GM12878 (cell line): ENCODE measurements around the gene HAO1. TPM values are rescaled to one million over a fixed set of nuclear protein-coding genes. Genes with fewer than 3 reads are reported as not detected.

Source experiments
- ATAC-seq: fragments of 200-7000 bp; cut with Tn5 transposase; 3 replicates; pipeline ENCODE4 v1.9.1; 2020; ENCODE audit warnings: mild to moderate bottlenecking, moderate library complexity
- BruUV-seq: library from RNA; stranded (reverse); fragments of 400-500 nt; replicated peaks from 2 replicates; lab custom pipeline; 2021; lab: Mats Ljungman, UMichigan
- CTCF ChIA-PET: fragments of 300-600 bp; sonication (Branson Sonifier 250); formaldehyde crosslinking; extraction: SDS; loops from one replicate; lab custom pipeline; 2021; ENCODE audit warnings: inconsistent platforms; lab: Yijun Ruan, JAX
- POLR2A ChIA-PET: fragments of 350-600 bp; formaldehyde crosslinking; extraction: SDS; loops from one replicate; lab custom pipeline; 2021; ENCODE audit warnings: inconsistent platforms; lab: Charles Lee
- RAD21 ChIA-PET: fragments of 300-600 bp; sonication (Branson Sonifier 250); formaldehyde crosslinking; loops from one replicate; lab custom pipeline; 2023; ENCODE audit warnings: antibody characterized with exemption; ENCODE audit not compliant: unreplicated experiment; lab: Charles Lee
- SMC1A ChIA-PET: fragments of 300-600 bp; sonication (Branson Sonifier 250); formaldehyde crosslinking; loops from one replicate; lab custom pipeline; 2023; ENCODE audit not compliant: unreplicated experiment, uncharacterized antibody; lab: Charles Lee
- DNase-seq: peaks from one replicate; pipeline ENCODE4 v3.0.0-alpha.2; 2011; ENCODE audit warnings: low read depth, low spot score
- FAIRE-seq: peaks from 3 replicates; lab custom pipeline; 2011; peaks lifted over from hg19 to GRCh38; lab: Jason Lieb, UNC
- H2AFZ ChIP-seq: 2 replicates; pipeline ENCODE4 v1.6.0; 2011; ENCODE audit warnings: low read depth, low read length, control low read depth; ENCODE audit not compliant: control insufficient read depth
- H3K27ac ChIP-seq: 2 replicates; pipeline ENCODE4 v1.5.1; 2011; ENCODE audit warnings: control low read depth; ENCODE audit not compliant: control insufficient read depth, insufficient read depth
- H3K27me3 ChIP-seq, 2 experiments: replicated peaks in 1 of 2; 2 replicates each; pipeline versions ENCODE4 v1.6.0 to v1.6.1; 2011; ENCODE audit warnings: low read length in 1 of 2; ENCODE audit not compliant: control insufficient read depth in 2 of 2, insufficient read depth in 2 of 2
- H3K36me3 ChIP-seq, 2 experiments: 2 replicates each; pipeline ENCODE4 v1.5.1; 2011; ENCODE audit warnings: low read length in 1 of 2; ENCODE audit not compliant: control insufficient read depth in 2 of 2, insufficient read depth in 2 of 2
- H3K4me1 ChIP-seq: 2 replicates; pipeline ENCODE4 v1.6.1; 2011; ENCODE audit warnings: mild to moderate bottlenecking, low read length, moderate library complexity, mixed read lengths; ENCODE audit not compliant: control insufficient read depth, insufficient read depth
- H3K4me2 ChIP-seq: 2 replicates; pipeline ENCODE4 v1.6.0; 2011; ENCODE audit warnings: control low read depth; ENCODE audit not compliant: control insufficient read depth, insufficient read depth
- H3K4me3 ChIP-seq: fragments of 200-600 bp; sonication (generic); 2 replicates; pipeline ENCODE4 v1.5.1; 2016
- H3K79me2 ChIP-seq: 2 replicates; pipeline ENCODE4 v1.6.0; 2011; ENCODE audit warnings: low read length; ENCODE audit not compliant: control insufficient read depth, insufficient read depth
- H3K9ac ChIP-seq: 2 replicates; pipeline ENCODE4 v1.8.0; 2011; ENCODE audit warnings: low read length, control low read depth, mixed read lengths; ENCODE audit not compliant: control insufficient read depth, insufficient read depth
- H3K9me3 ChIP-seq: replicated peaks from 3 replicates; pipeline ENCODE4 v1.5.1; 2011; ENCODE audit warnings: mild to moderate bottlenecking, low read length; ENCODE audit not compliant: control insufficient read depth, insufficient read depth
- H4K20me1 ChIP-seq: 2 replicates; pipeline ENCODE4 v1.6.0; 2011; ENCODE audit not compliant: control insufficient read depth, insufficient read depth
- CREM ChIP-seq: IDR thresholded peaks from 2 replicates; pipeline ENCODE4 v1.6.1; 2014; ENCODE audit warnings: antibody characterized with exemption, low read depth
- GATAD2B ChIP-seq: fragments of 450-650 bp; conservative IDR thresholded peaks from 2 replicates; pipeline ENCODE4 v1.6.1; 2017; ENCODE audit warnings: low read depth, mild to moderate bottlenecking, moderate library complexity
- IRF4 ChIP-seq: IDR thresholded peaks from 2 replicates; pipeline ENCODE4 v1.6.1; 2011; ENCODE audit warnings: low read depth, low read length
- IRF5 ChIP-seq: fragments of 450-650 bp; IDR thresholded peaks from 2 replicates; pipeline ENCODE4 v1.6.1; 2017; ENCODE audit warnings: borderline replicate concordance
- MLLT1 ChIP-seq: fragments of 450-650 bp; IDR thresholded peaks from 2 replicates; pipeline ENCODE4 v1.6.1; 2016; ENCODE audit warnings: mild to moderate bottlenecking
- NFYA ChIP-seq: IDR thresholded peaks from 2 replicates; pipeline ENCODE4 v1.6.1; 2011; ENCODE audit warnings: low read depth, mild to moderate bottlenecking, low read length, improper control_type of control experiment, borderline replicate concordance
- NFYB ChIP-seq: IDR thresholded peaks from 2 replicates; pipeline ENCODE4 v1.6.1; 2011; ENCODE audit warnings: low read depth, mild to moderate bottlenecking, low read length, improper control_type of control experiment, moderate library complexity; ENCODE audit not compliant: insufficient read depth
- PAX5 ChIP-seq: IDR thresholded peaks from 2 replicates; pipeline ENCODE4 v1.6.1; 2011; ENCODE audit warnings: low read depth, low read length, borderline replicate concordance
- PKNOX1 ChIP-seq: fragments of 450-650 bp; IDR thresholded peaks from 2 replicates; pipeline ENCODE4 v1.6.1; 2016; ENCODE audit warnings: mild to moderate bottlenecking
- TCF12 ChIP-seq: IDR thresholded peaks from 2 replicates; pipeline ENCODE4 v1.6.1; 2011; ENCODE audit warnings: low read depth, mild to moderate bottlenecking, low read length
- ZNF274 ChIP-seq: IDR thresholded peaks from one replicate; pipeline ENCODE4 v1.8.0; 2011; ENCODE audit not compliant: insufficient read length, insufficient read depth
- ZNF384 ChIP-seq: IDR thresholded peaks from 2 replicates; pipeline ENCODE4 v1.6.1; 2012; ENCODE audit warnings: low read depth, mild to moderate bottlenecking, low read length, improper control_type of control experiment, borderline replicate concordance
- WGBS: methylation state at CpG from one replicate; pipeline ENCODE4 v1.1.6; 2016; ENCODE audit warnings: low lambda C conversion rate; ENCODE audit not compliant: insufficient replicate concordance, insufficient coverage; ENCODE audit errors: missing lambda C conversion rate; 5-methylcytosine and 5-hydroxymethylcytosine counted together
- in situ Hi-C: fragments of 300-500 bp; cut with MboI; formaldehyde crosslinking; loops from 9 replicates; pipeline ENCODE4 v1.14.3; 2018; ENCODE audit warnings: mixed read lengths
- intact Hi-C: fragments of 100-400 bp; cut with micrococcal nuclease; formaldehyde crosslinking; loops from one replicate; pipeline ENCODE4 v1.14.2; 2022; ENCODE audit not compliant: unreplicated experiment
- polyA plus RNA-seq, 11 experiments: library from polyadenylated mRNA; depleted of rRNA in 4 of 11; unstranded in 6 of 11; stranded (reverse) in 5 of 11; fragments of >200 nt; fragmentation: Nextera tagmentation in 4 of 11; fragmentation: Illumina TruSeq in 1 of 11; extraction: Ambion mirVana in 4 of 11; extraction: Trizol in 1 of 11; gene quantifications; 1 replicate in 1 of 11; 2 replicates in 10 of 11; pipeline versions ENCODE4 v1.2.1 to v1.2.3, GENCODE V29; 2011 to 2016; ENCODE audit warnings: inconsistent platforms in 2 of 11, missing spikeins in 2 of 11, low read depth in 1 of 11
- total RNA-seq, 4 experiments: library from RNA; depleted of rRNA in 3 of 4; stranded (reverse); fragments of >200 nt in 3 of 4; fragmentation: Illumina TruSeq in 1 of 4; extraction: Trizol in 1 of 4; gene quantifications; 2 replicates each; pipeline versions ENCODE4 v1.2.1 to v1.2.3, GENCODE V29; 2013 to 2021
- TF ChIP-seq, protein P1 (sequence below): fragments of 450-650 bp; formaldehyde crosslinking; IDR thresholded peaks from 2 replicates; pipeline ENCODE4 v1.4.0; 2022; ENCODE audit warnings: mild to moderate bottlenecking, moderate library complexity

HAO1 gene
- total and polyA plus RNA-seq, 10 of the 15 experiments (the other 5 are each of a cell fraction or from before 2014, with no cell fraction given): 0.03 to 0.29 (median 0.05) TPM; not detected in 7

GRCh38 chr20:7939663-7940062 lies 595 bp downstream of the HAO1 start:
- no peak for FAIRE-seq
- H3K4me3 ChIP-seq: no peak overlapping the region
- BruUV-seq: no TSS peak
- ChIA-PET SMC1A (no interaction called here), RAD21 (interaction anchor here (6.2 kb wide), 1 partner anchor 782 kb away, joined by 66 read pairs; no protein-coding TSS in a partner anchor), CTCF (interaction anchor here (1.0 to 6.1 kb wide), 2 partner anchors 105 to 781 kb away, joined by 4 to 138 read pairs; no protein-coding TSS in a partner anchor), POLR2A (no interaction called here)
- no peak for ATAC-seq
- no peaks in the 10 kb centered on the region for H3K79me2 ChIP-seq
- H3K4me2 ChIP-seq: no peak overlapping the region
- DNase-seq: no peak
- no peak overlapping the region for H3K9ac ChIP-seq
- no peaks in the 10 kb centered on the region for H3K27me3 ChIP-seq
- H3K4me1 ChIP-seq: no peaks in the 10 kb centered on the region
- 45% methylated on average over 4 of the region's 4 CpGs for WGBS
- in situ Hi-C loops: loop anchor here (10.0 kb wide), 1 partner anchor 775 kb away; no protein-coding TSS in a partner anchor
- no peak overlapping the region for H3K27ac ChIP-seq
- H2AFZ ChIP-seq: no peak overlapping the region
- intact Hi-C loops: loop anchor here (5.0 to 10.0 kb wide), 2 partner anchors 103 to 445 kb away; no protein-coding TSS in a partner anchor
- no peaks in the 10 kb centered on the region for H3K9me3 ChIP-seq
- no peaks in the 10 kb centered on the region for H3K36me3 ChIP-seq
- no peaks in the 10 kb centered on the region for H4K20me1 ChIP-seq
- TF ChIP-seq IRF5: no peak
- TF ChIP-seq IRF4: no peak
- TF ChIP-seq PAX5: no peak
- TF ChIP-seq TCF12: no peak
- TF ChIP-seq PKNOX1: no peak
- no peak for TF ChIP-seq ZNF384
- TF ChIP-seq NFYB: no peak
- TF ChIP-seq GATAD2B: no peak
- no peak for TF ChIP-seq NFYA
- no peak for TF ChIP-seq CREM
- TF ChIP-seq, protein P1, sequence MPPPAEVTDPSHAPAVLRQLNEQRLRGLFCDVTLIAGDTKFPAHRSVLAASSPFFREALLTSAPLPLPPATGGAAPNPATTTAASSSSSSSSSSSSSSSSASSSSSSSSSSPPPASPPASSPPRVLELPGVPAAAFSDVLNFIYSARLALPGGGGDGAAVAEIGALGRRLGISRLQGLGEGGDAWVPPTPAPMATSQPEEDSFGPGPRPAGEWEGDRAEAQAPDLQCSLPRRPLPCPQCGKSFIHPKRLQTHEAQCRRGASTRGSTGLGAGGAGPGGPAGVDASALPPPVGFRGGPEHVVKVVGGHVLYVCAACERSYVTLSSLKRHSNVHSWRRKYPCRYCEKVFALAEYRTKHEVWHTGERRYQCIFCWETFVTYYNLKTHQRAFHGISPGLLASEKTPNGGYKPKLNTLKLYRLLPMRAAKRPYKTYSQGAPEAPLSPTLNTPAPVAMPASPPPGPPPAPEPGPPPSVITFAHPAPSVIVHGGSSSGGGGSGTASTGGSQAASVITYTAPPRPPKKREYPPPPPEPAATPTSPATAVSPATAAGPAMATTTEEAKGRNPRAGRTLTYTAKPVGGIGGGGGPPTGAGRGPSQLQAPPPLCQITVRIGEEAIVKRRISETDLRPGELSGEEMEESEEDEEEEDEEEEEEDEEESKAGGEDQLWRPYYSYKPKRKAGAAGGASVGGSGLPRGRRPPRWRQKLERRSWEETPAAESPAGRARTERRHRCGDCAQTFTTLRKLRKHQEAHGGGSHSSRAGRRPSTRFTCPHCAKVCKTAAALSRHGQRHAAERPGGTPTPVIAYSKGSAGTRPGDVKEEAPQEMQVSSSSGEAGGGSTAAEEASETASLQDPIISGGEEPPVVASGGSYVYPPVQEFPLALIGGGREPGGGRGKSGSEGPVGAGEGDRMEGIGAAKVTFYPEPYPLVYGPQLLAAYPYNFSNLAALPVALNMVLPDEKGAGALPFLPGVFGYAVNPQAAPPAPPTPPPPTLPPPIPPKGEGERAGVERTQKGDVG (CRISPR knock-in tag): no peak
- no peak for TF ChIP-seq ZNF274
- TF ChIP-seq MLLT1: no peak
